ENCODE data around the gene SORCS1. TPM values are rescaled to one million over a fixed set of nuclear protein-coding genes. Genes with fewer than 3 reads are reported as not detected.

The SORCS1 gene
- polyA plus RNA-seq, 1 experiment = 0.02 TPM

- DNase-seq (ENCODE audit: low read depth, low spot score) = no peak
- CTCF ChIA-PET = no interaction called here
- H3K9me3 ChIP-seq (ENCODE audit: control insufficient read depth, insufficient read depth, low read length) = peaks cover 40% of the 10 kb centered on the region
- H3K4me3 ChIP-seq (ENCODE audit: low read depth, low read length) = no peak overlapping the region
- TF ChIP-seq, protein P1, sequence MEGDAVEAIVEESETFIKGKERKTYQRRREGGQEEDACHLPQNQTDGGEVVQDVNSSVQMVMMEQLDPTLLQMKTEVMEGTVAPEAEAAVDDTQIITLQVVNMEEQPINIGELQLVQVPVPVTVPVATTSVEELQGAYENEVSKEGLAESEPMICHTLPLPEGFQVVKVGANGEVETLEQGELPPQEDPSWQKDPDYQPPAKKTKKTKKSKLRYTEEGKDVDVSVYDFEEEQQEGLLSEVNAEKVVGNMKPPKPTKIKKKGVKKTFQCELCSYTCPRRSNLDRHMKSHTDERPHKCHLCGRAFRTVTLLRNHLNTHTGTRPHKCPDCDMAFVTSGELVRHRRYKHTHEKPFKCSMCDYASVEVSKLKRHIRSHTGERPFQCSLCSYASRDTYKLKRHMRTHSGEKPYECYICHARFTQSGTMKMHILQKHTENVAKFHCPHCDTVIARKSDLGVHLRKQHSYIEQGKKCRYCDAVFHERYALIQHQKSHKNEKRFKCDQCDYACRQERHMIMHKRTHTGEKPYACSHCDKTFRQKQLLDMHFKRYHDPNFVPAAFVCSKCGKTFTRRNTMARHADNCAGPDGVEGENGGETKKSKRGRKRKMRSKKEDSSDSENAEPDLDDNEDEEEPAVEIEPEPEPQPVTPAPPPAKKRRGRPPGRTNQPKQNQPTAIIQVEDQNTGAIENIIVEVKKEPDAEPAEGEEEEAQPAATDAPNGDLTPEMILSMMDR (IDR thresholded peaks at IDR 0.05; ENCODE audit: low read depth, low read length) = no peak
- H3K27ac ChIP-seq (ENCODE audit: low read depth, low read length) = no peak overlapping the region
- no peaks in the 10 kb centered on the region for H3K27me3 ChIP-seq (ENCODE audit: control insufficient read depth, insufficient read depth, low read length)
- POLR2A ChIA-PET = no interaction called here
Observed at GRCh38 chr10:106952033-106952432, 212.5 kb downstream of the SORCS1 start.

GRCh38 chr10:106949680-106950478, 214.6 kb downstream of the SORCS1 start:
- Histone ChIP-seq H3K4me3 (ENCODE audit: low read depth, low read length) (no peak overlapping the region), H3K9me3 (ENCODE audit: control insufficient read depth, insufficient read depth, low read length) (peaks cover 20% of the 10 kb centered on the region), H3K27me3 (ENCODE audit: control insufficient read depth, insufficient read depth, low read length) (no peaks in the 10 kb centered on the region), H3K27ac (ENCODE audit: low read depth, low read length) (no peak overlapping the region)
- ChIA-PET CTCF (no interaction called here), POLR2A (no interaction called here)
- no peak for DNase-seq (ENCODE audit: low read depth, low spot score)
- TF ChIP-seq, protein P1 (IDR thresholded peaks at IDR 0.05; ENCODE audit: low read depth, low read length) = no peak

DNA sequence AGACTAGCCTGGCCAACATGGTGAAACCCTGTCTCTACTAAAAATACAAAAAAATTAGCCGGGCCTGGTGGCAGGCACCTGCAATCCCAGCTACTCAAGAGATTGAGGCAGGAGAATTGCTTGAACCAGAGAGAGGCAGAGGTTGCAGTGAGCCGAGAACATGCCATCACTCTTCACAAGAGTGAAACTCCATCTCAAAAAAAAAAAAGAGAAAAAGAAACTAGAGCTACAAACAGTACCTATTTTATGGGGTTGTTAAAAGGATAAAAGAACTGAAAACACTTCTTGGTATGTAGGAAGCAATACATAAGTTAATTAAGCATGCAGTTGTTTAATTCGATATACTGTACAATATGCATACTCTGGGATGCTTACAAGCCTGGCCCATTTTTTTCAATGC, 216.9 kb downstream of the SORCS1 start:
- H3K27ac ChIP-seq (ENCODE audit: low read depth, low read length) = no peak overlapping the region
- ChIA-PET POLR2A (no interaction called here), CTCF (no interaction called here)
- no peak for DNase-seq (ENCODE audit: low read depth, low spot score)
- H3K27me3 ChIP-seq (ENCODE audit: control insufficient read depth, insufficient read depth, low read length) = no peaks in the 10 kb centered on the region
- peaks cover 22% of the 10 kb centered on the region for H3K9me3 ChIP-seq (ENCODE audit: control insufficient read depth, insufficient read depth, low read length)
- H3K4me3 ChIP-seq (ENCODE audit: low read depth, low read length) = no peak overlapping the region
- TF ChIP-seq, protein P1 (IDR thresholded peaks at IDR 0.05; ENCODE audit: low read depth, low read length) = no peak

GRCh38 chr10:106942035-106942662, 222.4 kb downstream of the SORCS1 start:
- H3K9me3 ChIP-seq (ENCODE audit: control insufficient read depth, insufficient read depth, low read length) = peaks cover 13% of the 10 kb centered on the region
- H3K27me3 ChIP-seq (ENCODE audit: control insufficient read depth, insufficient read depth, low read length) = no peaks in the 10 kb centered on the region
- no peak overlapping the region for H3K27ac ChIP-seq (ENCODE audit: low read depth, low read length)
- CTCF ChIA-PET = no interaction called here
- no peak for DNase-seq (ENCODE audit: low read depth, low spot score)
- TF ChIP-seq, protein P1 (IDR thresholded peaks at IDR 0.05; ENCODE audit: low read depth, low read length) = no peak
- POLR2A ChIA-PET = no interaction called here
- no peak overlapping the region for H3K4me3 ChIP-seq (ENCODE audit: low read depth, low read length)

- Histone ChIP-seq H3K27me3 (ENCODE audit: control insufficient read depth, insufficient read depth, low read length) (no peaks in the 10 kb centered on the region), H3K27ac (ENCODE audit: low read depth, low read length) (no peak overlapping the region), H3K4me3 (ENCODE audit: low read depth, low read length) (no peak overlapping the region), H3K9me3 (ENCODE audit: control insufficient read depth, insufficient read depth, low read length) (peaks cover 13% of the 10 kb centered on the region)
- DNase-seq (ENCODE audit: low read depth, low spot score) = no peak
- TF ChIP-seq, protein P1 (IDR thresholded peaks at IDR 0.05; ENCODE audit: low read depth, low read length) = no peak
- POLR2A ChIA-PET = no interaction called here
- CTCF ChIA-PET = no interaction called here
Observed at GRCh38 chr10:106941297-106942034, 223.0 kb downstream of the SORCS1 start.

Data from AG04450 (cell line).